ENCODE measurements around the gene SEPTIN1. TPM values are rescaled to one million over a fixed set of nuclear protein-coding genes. Genes with fewer than 3 reads are reported as not detected.

The SEPTIN1 gene
- total RNA-seq, 1 experiment from 2014 or later, result 1.4 TPM

- H3K4me1 ChIP-seq (ENCODE audit: insufficient read depth, low read length), result no peaks in the 10 kb centered on the region; the same call in 1 of the 2 replicates
- H3K23ac ChIP-seq (ENCODE audit: insufficient read length, low read depth, low read length), result no peak overlapping the region
- TF ChIP-seq CTCF (conservative IDR thresholded peaks at IDR 0.05), result no peak
- no peak overlapping the region for H4K8ac ChIP-seq (replicated peaks; ENCODE audit: insufficient read length, low read depth, low read length)
- no peak overlapping the region for H3K4ac ChIP-seq (ENCODE audit: low read depth, low read length)
- H3K9me3 Mint-ChIP-seq, result no peaks in the 10 kb centered on the region; a peak in 1 of 5 replicates
- no peak overlapping the region for H3K27ac ChIP-seq (ENCODE audit: insufficient read length, low read depth, low read length)
- H3K79me2 ChIP-seq (ENCODE audit: insufficient read depth, low read length), result peaks cover 4% of the 10 kb centered on the region; the same call in 1 of the 2 replicates
- H3K4me1 Mint-ChIP-seq, result peaks cover 34 to 41% of the 10 kb centered on the region in 2 experiments
- peaks cover 2% of the 10 kb centered on the region for H3K27me3 Mint-ChIP-seq (ENCODE audit: low read depth)
- H3T11ph ChIP-seq (ENCODE audit: low read length), result no peak overlapping the region
- H2BK20ac ChIP-seq (ENCODE audit: low read depth, low read length, poor library complexity, severe bottlenecking), result no peak overlapping the region
- H3K36me3 Mint-ChIP-seq (ENCODE audit: insufficient read depth in 1 of 3, low read depth in 3 of 3), result peaks cover 9 to 33% (median 20%) of the 10 kb centered on the region in 3 experiments; a peak in 6 of 7 replicates
- H3K56ac ChIP-seq (ENCODE audit: insufficient read length, low read depth, low read length), result no peak overlapping the region
- H3K4me2 ChIP-seq (ENCODE audit: insufficient read depth, insufficient read length, low read length), result peak overlapping the region; percentile 47
- H3K14ac ChIP-seq (ENCODE audit: insufficient read depth, low read length), result no peak overlapping the region
- no CpG with 5 or more reads among the region's 23 CpGs for WGBS (ENCODE audit: extremely low coverage, insufficient read length, low lambda C conversion rate)
- H2BK15ac ChIP-seq (ENCODE audit: low read depth, low read length), result no peak overlapping the region
- H4K91ac ChIP-seq (ENCODE audit: insufficient read length, low read depth, low read length), result no peak overlapping the region
- H3K9me3 ChIP-seq (ENCODE audit: control insufficient read depth, low read depth, low read length), result no peaks in the 10 kb centered on the region
- H3K27me3 ChIP-seq (ENCODE audit: insufficient read depth, low read length), result no peaks in the 10 kb centered on the region
- no peak overlapping the region for H2AFZ ChIP-seq (ENCODE audit: low read length)
- H2BK12ac ChIP-seq (ENCODE audit: insufficient read length, low read depth, low read length), result no peak overlapping the region
- no peak overlapping the region for H2BK5ac ChIP-seq (ENCODE audit: insufficient read length, low read length)
- peak overlapping the region in 2 of 3 experiments; percentile 98; a peak in 4 of 7 replicates for H3K27ac Mint-ChIP-seq
- H4K5ac ChIP-seq (ENCODE audit: insufficient read length, low read depth, low read length), result no peak overlapping the region
- H2BK120ac ChIP-seq (ENCODE audit: low read depth, low read length, poor library complexity, severe bottlenecking), result no peak overlapping the region
- peak overlapping the region; percentile 36 to 84; a peak in 3 of 5 replicates for H3K4me3 Mint-ChIP-seq
- peaks cover 22% of the 10 kb centered on the region for H3K23me2 ChIP-seq (ENCODE audit: insufficient read length, low read depth, low read length, poor library complexity, severe bottlenecking)
- peak; percentile 66 for DNase-seq
- H3K18ac ChIP-seq (ENCODE audit: insufficient read length, low read depth, low read length), result no peak overlapping the region
- no peaks in the 10 kb centered on the region for H3K79me1 ChIP-seq (ENCODE audit: insufficient read depth, low read depth, low read length, poor library complexity, severe bottlenecking)
- no peak overlapping the region for H3K9ac ChIP-seq (ENCODE audit: extremely low read depth, insufficient read length, low read length)
- no peak overlapping the region for H2AK5ac ChIP-seq (ENCODE audit: insufficient read length, low read length)
- no peaks in the 10 kb centered on the region for H4K20me1 ChIP-seq (ENCODE audit: control insufficient read depth, insufficient read depth, insufficient read length)
Measured at GRCh38 chr16:30398661-30399434, 16.5 kb upstream of the SEPTIN1 start.
